Stimulated activated CD8-positive, alpha-beta memory T cell treated with anti-CD3 and anti-CD28 coated beads, Interleukin-4, amount 100 ng/mL, for 48 hours (primary cell): ENCODE data around the gene APOB.

ENCODE experiments used
- DNase-seq: peaks from one replicate; pipeline ENCODE4 v3.0.0-alpha.2; 2020

The APOB gene

GRCh38 chr2:21047141-21048009 is 3.5 kb upstream of the APOB start:
- DNase-seq = no peak

- DNase-seq = no peak
Observed at GRCh38 chr2:21046506-21046905, 2.6 kb upstream of the APOB start.

- DNase-seq = no peak
Observed at GRCh38 chr2:21044694-21045371, 960 bp upstream of the APOB start.

DNA sequence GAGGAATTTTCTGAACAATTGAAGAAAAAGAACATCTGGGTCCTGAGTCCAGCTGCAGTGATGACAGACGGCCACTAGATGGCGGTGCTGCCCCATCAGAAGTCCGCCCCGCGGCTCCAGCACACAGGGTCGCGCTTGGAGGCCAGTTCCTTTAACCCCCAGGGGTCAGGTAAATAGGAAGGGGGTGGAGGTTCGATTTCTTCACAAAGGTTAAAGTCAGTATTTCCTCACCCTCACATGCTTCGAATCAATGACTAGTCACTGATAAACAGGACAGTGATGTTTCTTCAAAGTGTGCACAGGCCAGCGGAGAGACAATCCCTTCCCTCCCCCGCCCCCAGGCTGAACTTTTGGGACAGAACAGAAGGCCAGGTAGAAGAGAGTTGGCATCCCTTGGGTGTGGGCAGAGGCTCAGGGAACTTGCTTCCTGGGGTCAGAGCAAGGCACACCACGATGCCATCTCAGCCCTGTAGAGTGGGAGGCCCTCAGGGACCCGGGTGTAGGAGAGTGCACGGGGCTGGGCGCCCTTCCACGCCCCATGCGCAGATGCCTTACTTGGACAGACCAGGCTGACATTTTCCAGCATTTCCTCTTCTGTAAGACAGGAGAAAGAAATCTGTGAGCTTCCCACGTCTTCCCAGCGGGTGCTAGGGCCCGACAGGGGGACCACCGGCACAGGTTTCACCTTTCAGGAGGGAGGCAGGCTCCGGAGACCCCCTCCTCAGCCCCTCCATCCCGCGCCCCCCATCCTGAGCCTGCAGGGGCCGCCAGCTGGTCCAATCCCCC is 722 bp downstream of the APOB start:
- DNase-seq = peak; percentile 75

- DNase-seq = no peak
Observed at GRCh38 chr2:21042708-21042957, 1.2 kb downstream of the APOB start.

- no peak for DNase-seq
Observed at GRCh38 chr2:21041943-21042707, 1.7 kb downstream of the APOB start.

DNA sequence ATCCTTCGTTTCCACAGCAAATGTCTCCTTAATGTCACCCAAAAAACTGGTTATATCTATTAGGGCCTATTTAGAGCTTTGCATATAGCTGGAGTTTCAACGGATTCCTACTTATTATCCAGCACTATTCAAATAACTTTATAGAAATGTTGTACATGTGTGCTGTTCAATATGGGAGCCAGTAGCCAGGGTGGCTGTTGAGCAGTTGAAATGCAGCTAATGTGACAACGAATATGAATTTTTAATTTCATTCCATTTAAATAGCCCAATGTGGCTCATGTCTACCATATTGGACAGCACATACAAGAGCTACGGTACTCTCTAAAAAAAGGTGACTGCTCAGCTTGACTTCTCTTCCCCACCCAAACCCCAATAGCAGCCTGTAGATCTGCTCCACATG is 2.4 kb downstream of the APOB start:
- no peak for DNase-seq

DNA sequence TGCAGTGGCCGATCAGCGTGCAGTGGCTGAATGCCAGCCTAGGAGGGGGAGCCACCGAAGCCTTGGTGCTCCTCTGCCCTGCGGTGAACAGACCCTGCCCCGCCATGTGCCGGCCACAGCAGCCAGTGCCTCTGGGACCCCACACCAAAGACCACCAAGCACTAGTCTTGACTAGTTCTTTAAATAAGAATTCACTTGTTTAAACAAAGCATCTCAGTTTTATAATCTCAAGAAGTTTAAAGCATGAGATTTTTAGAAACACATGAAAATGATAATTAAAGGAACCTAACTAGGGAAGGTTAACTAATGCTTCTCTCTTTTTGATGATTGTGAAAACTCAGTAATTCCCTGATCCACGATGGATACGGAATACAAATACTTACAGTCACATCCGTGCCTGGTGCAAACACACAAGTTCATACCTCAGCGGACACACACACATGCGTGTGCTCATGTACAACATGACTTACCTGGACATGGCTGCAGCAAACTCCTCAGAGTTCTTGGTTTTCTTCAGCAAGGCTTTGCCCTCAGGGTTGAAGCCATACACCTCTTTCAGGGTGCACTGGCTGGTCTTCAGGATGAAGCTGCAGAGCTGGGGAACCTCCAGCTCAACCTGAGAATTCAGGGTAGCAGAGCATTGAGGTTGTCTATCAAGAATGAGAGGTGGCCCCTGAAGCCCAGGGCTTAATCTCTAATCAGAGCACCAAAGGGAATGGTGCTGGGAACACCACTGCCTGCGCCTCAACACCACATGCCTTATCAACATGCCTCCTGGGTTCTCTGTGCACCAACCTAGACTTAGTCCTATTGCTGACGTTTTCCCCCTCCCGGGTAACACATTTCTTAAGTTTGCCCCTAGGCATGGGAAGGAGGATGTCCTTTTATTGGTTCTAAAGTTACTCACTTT is 3.1 kb downstream of the APOB start:
- no peak for DNase-seq

GRCh38 chr2:21039979-21040467 is 3.9 kb downstream of the APOB start:
- DNase-seq = no peak

DNA sequence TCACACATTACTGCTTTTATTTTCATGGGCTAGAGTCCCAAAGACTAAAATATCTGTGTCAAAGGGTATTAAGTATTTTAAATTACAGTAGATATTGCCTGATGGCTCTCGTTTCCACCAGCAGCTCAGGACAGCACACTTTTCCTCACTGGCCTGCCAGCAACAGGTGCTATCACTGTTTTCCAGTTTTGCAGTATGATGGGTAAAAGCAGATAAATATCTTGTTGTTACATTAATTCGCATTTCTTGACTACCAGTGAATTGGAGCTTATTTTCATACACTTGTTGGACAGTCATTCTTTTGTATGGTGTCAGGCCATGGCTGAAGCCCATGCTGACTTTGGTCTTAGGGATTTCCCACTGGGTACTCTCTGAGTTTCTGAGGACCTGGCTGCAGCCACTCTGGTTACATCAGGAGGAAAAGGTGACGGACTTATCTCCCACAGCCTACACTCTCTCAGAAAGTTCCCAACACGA is 4.8 kb downstream of the APOB start:
- DNase-seq = no peak

GRCh38 chr2:21038403-21039073 is 5.3 kb downstream of the APOB start:
- no peak for DNase-seq

GRCh38 chr2:21037671-21038108 is 6.2 kb downstream of the APOB start:
- DNase-seq = no peak

DNA sequence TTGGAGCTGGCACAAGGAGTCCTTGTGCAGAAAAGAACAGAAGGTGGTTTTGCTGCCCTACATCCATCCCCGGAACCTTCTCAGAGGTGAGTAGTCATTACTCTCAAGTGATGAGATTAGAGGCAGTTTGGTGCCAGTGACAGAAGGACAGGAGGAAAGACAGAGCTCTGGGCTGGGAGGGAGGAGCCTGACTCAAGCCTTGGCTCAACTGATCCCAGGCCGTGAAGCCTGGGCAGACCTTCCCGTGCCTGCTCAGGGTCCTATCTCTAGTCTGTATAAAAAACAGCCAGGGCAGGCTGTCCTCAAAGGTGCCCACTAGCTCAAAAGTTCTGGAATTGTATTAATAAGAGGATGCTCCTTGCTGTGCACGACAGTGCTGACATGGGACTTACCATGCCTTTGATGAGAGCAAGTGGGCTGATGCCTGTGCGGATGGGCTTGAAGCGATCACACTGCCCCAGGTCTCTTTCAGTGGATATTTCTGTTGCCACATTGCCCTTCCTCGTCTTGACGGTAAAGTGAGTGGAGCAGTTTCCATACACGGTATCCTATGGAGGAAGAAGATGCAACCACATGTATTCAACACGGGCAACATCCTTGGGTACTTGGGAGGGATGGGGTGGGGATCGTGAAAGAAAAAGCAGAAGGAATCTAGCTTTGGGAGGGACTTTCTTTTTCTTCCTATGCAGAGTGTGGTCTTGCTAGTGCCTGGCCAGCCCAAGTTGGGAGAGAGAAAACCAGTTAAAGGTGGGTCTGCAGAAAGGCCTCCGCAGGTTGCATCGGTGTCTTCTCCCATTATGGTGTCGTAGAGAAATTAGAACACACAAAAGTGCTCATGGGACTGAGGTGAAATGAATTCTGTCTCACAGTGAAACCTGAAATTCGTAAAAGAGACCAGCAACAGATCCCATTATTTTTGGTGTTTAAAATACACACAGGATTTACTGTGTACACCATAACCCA is 6.9 kb downstream of the APOB start:
- no peak for DNase-seq

GRCh38 chr2:21035974-21036707 is 7.7 kb downstream of the APOB start:
- no peak for DNase-seq

DNA sequence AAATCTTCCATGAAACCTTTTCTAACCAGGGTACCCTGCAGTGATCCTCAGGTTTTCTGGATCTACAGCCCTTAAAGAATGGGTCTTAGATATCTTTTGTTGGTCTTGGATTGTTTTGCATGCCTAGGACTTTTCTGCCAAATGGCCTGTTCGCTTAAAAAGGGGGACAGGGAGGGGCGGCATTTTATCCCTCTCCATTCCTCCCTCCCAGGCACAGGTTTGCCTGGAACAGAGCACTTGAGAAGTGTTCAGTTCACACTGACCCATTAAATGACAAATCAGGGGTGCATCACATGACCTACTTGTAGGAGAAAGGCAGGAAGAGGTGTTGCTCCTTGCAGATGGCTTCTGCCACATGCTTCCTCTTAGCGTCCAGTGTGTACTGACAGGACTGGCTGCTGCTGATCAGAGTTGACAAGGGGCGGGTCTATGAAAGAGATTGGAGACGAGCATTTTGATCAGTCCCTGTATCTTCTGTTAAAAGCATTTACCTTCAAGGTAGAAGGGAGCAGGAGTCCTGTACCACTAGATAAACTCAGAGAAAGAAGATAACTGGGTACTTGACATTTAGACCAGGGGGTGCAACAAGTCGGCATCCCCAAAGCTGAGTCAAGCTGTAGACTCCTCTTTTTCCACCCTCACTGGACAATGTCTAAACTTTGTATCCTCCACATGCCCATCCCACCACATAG is 8.4 kb downstream of the APOB start:
- no peak for DNase-seq

DNA sequence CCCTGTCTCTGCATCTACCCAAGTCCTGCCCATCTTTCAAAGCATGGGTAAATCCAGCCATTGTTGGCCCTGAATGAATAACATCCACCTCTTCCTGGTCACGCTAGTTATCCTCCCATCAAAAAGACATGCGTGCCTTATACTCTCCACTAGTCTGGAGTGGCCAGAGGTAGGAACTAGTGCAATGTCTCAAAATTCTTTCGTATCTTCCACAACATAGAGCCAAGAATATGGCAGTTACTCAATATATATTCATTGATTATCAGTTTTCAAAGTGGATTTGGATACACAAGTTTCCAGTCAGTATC is 8.9 kb downstream of the APOB start:
- no peak for DNase-seq

- no peak for DNase-seq
Observed at GRCh38 chr2:21034156-21034971, 9.5 kb downstream of the APOB start.
